ENCODE data around the gene HECA.
"Not testable (repeated sequence)": the region's sequence is repeated elsewhere in the genome, so short reads cannot be mapped to it uniquely, and the experiment has no call there.

Gene HECA, protein sequence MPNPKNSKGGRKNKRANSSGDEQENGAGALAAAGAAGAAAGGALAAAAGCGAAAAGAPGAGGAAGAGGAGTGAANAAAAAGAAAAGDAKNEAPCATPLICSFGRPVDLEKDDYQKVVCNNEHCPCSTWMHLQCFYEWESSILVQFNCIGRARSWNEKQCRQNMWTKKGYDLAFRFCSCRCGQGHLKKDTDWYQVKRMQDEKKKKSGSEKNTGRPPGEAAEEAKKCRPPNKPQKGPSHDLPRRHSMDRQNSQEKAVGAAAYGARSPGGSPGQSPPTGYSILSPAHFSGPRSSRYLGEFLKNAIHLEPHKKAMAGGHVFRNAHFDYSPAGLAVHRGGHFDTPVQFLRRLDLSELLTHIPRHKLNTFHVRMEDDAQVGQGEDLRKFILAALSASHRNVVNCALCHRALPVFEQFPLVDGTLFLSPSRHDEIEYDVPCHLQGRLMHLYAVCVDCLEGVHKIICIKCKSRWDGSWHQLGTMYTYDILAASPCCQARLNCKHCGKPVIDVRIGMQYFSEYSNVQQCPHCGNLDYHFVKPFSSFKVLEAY

DNA sequence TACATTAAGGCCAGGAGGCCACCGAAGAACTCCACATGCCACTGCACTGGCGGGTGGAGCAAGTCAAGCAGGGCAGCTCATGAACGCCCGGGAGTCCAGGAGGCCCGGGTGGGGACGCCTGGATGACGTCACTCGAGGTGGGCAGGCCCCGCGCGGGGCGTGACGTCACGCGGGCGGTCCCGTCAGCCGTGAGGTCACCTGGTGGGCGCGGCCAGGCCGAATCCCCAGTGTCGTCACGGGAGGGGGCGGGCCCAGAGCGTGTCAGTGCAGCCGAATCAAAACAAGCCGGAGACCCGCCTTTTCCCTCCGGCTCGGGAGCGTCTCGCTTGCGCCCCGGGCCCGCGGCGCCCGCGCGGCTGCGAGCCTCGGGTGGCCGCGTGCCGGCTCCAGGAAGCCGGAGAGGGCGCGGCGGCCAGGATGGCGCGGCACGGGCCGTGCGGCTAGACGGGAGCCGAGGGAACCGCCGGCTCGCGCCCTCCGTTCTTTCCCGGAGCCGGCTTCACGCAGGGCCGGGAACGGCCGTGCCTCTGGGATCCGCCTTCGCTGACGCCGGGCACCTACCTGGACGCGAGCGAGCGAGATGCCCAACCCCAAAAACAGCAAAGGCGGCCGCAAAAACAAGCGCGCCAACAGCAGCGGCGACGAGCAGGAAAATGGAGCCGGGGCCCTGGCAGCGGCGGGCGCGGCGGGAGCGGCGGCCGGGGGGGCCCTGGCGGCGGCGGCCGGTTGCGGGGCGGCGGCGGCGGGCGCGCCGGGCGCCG, at the start of gene HECA:
HECA (plus strand) TSS at position 264 of the 761 bp plus-strand sequence; CDS start at position 581, 317 bp downstream.
- DNase-seq, result peak; percentile 76

DNA sequence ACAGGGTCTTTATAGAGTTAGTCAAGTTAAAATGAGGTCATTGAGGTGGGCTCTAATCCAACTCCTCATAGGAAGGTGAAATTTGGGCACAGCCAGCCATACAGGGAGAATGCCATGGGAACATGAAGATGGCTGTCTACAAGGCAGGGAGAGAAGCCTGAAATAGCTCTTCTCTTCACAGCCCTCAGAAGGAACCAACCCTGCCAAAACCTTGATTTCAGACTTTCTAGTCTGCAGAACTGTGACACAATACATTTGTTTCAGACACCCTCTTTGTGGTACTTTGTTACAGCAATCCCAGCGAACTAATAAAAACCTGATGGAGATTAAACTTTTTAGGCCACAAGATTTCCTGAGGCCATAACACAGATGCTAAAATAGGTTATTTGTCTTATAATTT, 43.1 kb upstream of the HECA start:
- DNase-seq, result no peak

DNA sequence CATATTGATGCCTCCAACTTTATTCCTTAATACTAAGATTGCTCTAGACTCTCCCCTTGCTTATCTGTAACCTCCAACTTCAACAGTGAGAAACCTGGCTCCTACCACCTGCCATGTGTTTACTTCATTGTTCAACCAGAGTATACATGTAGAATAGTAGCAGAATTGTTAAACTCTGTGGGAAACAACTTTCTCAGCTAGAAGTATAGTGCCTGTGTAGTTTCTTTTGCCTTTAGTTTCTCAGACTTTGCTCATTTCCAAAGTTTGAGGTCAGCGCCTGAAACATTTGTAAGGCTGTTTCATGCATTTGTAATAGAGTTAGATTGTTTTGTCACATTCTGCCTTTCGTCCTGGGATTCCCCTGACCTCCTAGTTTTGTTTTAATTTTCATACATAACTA, 34.9 kb upstream of the HECA start:
- no peak for DNase-seq

DNA sequence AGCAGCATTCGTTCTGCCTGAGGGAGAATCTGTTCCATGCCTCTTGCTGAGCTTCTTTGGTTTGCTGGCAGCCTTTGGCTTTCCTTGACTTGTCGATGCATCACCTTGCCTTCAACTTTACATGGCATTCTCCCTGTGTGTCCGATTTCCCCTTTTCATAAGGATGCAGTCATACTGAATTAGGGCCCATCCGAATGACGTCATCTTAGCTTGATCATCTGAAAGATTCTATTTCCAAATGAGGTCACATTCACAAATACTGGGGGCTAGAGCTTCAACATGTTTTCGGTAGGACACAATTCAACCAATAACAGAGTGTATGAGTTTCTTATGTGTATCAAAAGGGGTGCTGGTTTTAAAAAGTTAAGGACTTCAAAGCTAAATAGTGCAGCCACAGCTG, 27.8 kb upstream of the HECA start:
- DNase-seq, result no peak

DNA sequence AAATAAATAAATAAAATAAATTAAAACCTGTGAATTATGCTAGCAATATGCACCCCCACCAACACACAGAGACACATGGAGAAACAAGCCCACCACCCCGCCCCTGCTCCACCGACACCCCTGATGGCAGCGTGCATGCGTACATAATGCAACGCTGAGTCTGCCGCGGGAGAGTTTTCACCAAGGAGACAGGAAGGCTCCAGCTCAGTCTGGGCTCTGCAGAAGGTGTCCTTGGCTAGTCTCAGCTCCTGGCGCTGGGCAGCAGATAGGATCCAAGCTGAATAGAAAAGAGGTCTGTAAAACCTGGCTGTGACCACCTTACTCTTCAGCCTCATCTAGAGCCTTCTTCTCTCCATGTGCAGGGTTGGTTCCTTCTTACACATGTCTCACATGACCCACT, 26.5 kb upstream of the HECA start:
- DNase-seq, result no peak

DNA sequence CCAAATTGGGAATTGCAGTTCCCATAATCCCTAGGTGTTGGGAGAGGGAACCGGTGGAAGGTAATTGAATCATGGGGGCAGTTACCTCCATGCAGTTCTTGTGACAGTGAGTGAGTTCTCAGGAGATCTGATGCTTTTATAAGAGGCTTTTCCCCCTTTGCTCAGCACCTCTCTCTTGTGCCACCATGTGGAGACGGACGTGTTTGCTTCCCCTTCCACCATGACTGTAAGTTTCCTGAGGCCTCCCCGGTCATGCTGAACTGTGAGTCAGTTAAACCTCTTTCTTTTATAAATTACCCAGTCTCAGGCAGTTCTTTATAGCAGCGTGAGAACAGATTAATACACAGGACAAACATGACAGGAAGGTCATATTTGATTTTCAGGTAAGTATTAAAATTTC, 25.3 kb upstream of the HECA start:
- DNase-seq, result no peak

DNA sequence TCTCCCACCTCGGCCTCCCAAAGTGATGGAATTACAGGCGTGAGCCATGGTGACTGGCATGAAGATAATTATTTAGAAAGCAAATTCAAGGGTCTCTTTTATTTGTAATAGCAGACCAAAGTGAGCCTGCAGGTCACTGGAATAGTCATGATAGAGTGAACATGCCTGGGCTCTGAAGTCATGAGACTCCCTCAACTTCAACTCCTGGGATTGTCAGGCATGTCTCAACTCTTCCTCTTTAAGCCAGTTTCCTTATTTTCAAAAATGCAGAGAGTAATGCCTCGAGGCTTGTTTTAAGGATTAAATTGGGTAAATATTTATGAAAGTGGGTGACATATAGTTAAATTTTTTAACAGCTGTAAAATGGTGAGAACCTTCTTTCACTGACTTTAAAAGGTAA, 22.7 kb upstream of the HECA start:
- DNase-seq, result no peak

DNA sequence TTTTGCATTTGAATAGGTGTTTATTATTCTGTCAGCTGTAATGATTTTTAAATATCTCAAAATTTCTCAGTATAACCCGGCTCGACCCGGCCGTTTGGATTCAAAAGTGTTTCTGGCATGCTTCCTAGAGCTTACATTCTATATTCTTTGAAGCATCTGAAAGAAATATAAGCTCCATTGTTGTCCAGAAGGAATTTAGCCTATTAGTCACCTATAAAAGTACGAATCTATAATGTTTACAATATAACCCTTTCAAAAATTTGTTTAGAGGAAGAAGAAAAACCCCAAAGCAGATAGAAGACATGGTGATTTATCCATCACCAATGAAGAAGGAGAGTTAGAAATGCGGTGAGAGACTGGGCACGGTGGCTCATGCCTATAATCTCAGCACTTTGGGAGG, 22.3 kb upstream of the HECA start:
- no peak for DNase-seq

DNA sequence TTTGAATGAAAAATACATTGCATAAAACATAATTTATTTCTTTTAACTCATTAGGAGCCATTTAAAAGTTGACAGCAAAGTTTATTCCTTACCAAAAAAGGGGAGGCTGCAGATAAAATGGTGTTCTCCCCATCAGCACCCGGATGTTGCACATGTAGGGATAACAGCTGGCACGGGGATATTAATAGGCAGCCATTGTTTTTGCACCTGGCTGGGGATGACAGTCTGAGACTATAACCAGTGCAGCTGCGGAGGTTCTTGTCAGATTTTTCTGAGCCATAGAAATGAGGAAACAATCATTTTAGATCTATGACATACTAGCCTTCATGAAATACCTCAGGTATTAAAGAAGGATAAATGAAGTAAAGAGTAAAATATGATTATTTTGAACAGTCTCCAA, 20.1 kb upstream of the HECA start:
- no peak for DNase-seq

DNA sequence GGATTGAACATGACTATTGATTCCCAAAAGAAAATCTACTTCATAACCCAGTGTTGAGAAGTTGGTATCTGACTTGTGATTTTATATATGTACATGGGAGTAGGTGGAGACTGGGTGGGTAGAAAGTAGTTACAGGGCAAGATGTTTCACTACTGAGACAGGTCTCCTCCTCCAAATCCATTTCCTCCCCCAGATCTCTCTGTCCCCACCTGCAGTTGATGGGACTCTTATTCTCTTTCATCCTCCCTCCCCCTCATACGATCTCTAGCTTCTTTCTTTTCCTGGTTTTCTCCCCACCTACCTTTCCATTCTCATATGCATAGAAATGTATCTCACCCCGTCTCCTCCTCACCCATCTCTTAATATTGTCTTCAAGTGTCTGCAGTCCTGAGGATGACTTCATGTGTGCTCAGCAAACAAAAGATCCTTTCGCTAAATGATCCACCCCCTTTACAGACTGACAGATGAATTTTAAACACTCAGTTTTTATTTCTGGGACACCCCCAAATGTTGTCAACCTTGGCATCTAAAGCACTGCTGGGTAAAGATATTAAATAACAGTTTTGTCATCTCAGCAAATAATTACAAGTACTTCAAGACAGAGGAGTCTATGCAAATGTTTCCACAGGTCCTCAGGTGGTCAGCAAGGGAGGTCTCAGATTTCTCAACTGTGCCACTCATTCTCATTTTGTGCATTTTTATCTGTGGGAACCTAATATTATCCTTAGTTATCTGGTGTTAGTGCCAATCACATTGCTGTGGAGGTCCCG, 18.7 kb upstream of the HECA start:
- DNase-seq, result no peak

DNA sequence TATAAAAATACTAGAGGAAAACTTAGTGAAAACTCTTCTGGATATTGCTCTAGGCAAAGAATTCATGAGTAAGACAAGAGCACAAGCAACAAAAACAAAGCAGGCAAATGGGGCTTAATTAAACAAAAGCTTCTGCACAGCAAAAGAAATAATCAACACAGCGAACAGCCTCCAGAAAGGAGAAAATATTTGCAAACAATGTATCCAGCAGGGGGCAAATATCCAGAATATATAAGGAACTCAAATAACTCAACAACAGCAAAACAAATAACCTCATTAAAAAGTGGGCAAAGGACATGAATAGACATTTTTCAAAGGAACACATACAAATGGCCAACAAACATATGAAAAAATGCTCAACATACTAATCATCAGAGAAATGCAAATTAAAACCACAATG, 17.1 kb upstream of the HECA start:
- no peak for DNase-seq

DNA sequence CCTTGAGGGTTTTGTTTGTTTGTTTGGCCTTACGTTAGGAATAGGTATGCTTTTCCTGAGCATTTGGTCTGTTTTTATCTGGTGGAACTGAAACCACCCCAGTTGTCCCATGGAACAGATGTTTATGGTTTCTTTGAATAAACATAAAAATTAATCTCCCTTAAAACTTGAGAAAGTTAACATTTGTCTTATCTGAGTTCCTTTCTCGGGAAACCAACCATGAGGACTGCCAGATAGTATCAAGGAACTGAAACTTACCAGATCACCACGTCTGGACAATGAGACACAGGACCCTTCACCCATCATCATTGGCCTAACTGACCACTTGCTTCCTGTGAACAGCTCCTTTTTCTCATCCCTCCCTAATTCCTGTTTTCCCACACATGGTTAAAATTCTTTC, 15.3 kb upstream of the HECA start:
- no peak for DNase-seq

DNA sequence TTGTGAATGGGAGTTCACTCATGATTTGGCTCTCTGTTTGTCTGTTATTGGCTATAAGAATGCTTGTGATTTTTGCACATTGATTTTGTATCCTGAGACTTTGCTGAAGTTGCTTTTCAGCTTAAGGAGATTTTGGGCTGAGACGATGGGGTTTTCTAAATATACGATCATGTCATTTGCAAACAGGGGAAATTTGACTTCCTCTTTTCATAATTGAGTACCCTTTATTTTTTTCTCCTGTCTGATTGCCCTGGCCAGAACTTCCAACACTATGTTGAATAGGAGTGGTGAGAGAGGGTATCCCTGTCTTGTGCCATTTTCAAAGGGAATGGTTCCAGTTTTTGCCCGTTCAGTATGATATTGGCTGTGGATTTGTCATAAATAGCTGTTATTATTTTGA, 12.1 kb upstream of the HECA start:
- not testable (repeated sequence) for DNase-seq

DNA sequence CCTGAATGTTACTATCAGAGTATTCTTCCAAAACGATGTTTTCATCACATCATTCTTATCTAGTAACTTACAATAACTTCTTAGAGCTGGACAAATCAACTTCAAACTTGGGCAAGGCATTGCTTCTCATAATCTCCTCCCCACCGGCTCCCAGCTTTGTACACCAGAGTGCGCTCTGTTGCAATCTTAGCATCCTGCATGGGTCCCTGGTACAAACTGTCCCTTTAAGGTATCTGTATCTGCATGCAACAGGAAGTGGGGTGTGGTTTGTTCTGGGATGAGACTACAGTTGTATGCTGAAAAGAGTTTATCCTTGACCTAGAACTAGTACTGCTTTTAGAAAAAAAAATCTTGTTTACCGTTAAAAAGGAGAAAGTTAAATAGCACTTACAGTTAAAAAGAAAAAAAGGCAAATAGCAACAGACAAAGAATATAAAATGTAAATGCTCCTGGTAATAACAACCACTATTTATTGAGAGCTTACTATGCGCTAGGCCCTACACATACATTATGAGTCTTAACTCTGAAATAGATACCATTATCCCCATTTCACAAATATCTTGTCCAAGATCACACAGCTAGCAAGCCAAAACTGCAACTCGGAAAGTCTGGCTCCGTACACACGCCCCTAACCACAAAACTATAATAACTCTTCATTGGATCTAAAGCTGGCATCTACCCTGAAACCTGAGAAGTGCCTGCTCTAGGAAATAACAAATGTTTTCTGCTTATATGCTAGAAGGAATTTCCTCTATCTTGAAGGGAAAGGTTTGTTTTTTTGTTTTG, 9.8 kb upstream of the HECA start:
- DNase-seq, result peak; percentile 17

DNA sequence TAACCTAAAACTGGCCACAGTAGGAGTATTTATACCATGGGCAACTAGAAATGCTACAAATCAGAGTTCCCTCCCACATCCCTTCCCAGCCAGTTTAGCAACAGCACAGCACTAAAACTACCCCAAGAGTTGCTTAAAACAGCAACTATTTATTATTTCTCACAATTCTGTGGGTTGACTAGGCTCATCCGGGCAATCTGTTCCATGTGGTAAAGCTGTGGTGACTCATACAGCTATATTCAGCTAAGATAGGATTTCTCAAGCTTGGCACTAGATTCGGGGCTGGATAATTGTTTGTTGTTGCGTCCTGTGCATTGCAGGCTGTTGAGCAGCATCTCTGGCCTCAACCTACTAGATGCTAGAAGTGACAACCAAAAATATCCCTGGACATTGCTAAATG, 8.6 kb upstream of the HECA start:
- DNase-seq, result peak; percentile 66

DNA sequence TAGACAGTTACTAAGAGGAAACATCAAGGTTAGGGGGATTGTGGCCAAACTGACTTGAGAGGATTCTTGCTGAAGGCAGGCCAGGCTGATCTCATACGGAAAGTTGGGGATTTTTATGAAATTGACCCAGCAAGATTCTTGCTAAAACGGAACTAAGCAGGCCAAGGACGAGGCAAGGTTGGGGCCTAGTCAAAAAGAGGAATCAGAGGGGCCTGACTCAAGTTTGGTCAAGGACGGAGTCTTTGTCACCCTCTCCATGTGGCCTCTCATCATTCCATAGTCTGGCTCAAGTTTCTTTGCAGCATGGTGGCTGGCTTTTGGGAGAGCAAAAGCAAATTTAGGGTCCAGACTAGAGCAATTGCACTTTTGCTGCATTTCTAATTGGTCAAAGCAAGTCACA, 7.9 kb upstream of the HECA start:
- DNase-seq, result no peak

DNA sequence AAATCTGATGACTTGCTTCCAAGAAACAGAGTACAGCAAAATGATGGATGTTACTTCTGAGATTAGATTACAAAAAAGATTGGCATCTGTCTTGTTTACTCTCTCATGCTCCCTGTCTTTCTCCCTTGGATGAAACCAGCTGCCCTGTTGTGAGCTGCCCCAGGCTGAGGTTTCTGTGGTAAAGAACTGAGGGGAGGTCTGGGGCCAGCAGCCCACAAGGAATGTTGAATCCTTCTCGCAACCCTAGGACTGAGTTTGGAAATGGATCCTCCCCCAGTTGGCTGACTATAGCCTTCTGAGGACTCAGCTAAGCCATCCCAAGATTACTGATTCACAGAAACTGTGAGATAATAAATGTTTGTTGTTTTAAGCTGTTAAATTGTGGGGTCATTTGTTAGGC, 5.6 kb upstream of the HECA start:
- no peak for DNase-seq

DNA sequence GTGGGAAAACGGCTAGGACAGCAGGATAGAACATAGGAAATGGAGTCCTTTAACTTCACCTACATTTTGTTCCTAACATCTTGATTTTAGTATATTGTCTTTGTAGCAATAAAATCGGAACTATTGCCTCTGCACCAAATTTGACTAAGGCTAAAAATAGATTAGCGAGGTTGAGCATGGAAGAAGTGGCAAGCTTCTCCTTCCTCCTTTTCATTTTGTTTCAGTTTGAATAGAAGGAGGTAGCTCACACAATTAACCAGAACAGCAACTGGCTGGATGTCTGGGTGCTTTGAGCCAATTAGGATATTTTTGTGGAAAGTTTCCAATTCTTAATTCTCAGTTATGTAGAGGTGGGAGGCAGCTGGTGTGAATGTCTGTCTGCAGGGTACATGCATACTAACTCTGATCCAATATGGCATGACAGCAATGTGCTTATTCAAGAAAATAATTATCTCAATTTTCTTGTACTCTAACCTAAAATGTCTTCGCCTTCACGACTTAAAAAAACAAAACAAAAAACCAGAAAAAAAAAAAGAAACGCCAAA, 3.1 kb upstream of the HECA start:
- peak; percentile 33 for DNase-seq

DNA sequence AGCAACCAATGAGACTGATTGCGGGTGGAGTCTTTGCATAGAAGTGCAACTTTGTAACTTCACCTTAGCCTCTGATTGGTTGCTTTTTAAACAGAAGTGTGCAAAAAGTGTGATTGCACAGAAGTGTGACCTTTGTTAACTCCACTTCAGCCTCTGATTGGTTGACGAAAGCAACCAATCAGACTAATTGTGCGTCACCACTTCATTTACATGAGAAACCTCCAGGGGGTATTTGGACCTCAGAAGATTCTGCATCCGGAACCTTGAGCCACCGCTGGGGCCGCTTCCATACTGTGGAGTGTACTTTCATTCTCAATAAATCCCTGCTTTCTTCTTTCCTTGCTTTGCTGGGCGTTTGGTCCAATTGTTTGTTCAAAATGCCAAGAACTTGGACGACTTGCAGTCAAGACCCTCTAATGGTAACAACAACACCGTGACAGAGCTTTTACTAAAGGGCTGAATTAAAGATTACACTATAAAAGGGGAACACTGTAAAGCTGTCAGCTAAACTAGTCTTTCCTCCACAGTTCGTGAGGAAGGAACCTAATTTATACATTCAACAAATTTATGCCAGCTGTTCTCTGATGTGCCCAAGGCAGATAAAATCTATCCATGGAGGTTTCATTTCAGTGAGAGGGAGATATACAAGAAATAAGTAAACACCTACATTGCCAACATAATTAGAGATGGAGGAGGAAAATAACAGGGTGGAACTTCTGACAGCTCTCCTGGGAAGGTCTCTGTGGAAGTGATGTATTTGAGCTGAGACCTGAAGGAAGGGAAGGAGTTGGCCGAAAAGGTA, 1.4 kb upstream of the HECA start:
- DNase-seq, result no peak

DNA sequence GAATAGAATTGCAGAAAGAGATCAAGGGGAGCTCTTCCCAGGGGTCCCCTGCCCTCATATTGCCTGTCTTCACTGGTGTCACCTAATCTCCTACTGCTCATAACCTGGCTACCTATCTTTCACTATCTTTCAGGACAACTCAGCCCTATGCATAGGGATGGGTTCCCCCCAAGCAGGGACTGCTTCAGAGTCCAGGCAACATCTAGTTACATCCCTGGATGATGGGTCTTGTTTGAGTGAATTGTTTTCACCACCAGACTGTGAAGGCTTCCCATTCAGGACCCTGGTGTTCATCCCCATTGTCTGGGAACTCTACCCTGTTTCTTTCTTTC, 850 bp upstream of the HECA start:
- DNase-seq, result no peak
